CD4-positive, alpha-beta memory T cell (primary cell): Measurements from ENCODE around the gene SYNM. TPM values are rescaled to one million over a fixed set of nuclear protein-coding genes. Genes with fewer than 3 reads are reported as not detected.

ENCODE experiments used
- CTCF ChIA-PET: fragments of 350-600 bp; sonication (Branson Sonifier 250); formaldehyde crosslinking; loops from one replicate; lab custom pipeline; 2021; ENCODE audit warnings: inconsistent platforms; ENCODE audit not compliant: partially characterized antibody; lab: Charles Lee
- POLR2A ChIA-PET: fragments of 350-600 bp; sonication (Branson Sonifier 250); formaldehyde crosslinking; loops from one replicate; lab custom pipeline; 2021; ENCODE audit not compliant: partially characterized antibody; lab: Charles Lee
- DNase-seq, 5 donors: peaks; one replicate each; pipeline versions ENCODE4 v3.0.0 to v3.0.0-alpha.2; 2020 to 2022; ENCODE audit warnings: mixed read lengths in 1 of 5
- H3K27ac ChIP-seq: one replicate; pipeline ENCODE4 v1.7.0; 2013; ENCODE audit warnings: low read depth, low read length
- H3K27me3 ChIP-seq: 2 replicates; pipeline ENCODE4 v1.7.0; 2013; ENCODE audit warnings: mild to moderate bottlenecking, low read length, moderate library complexity; ENCODE audit not compliant: insufficient read depth
- H3K36me3 ChIP-seq: 2 replicates; pipeline ENCODE4 v1.7.0; 2013; ENCODE audit warnings: mild to moderate bottlenecking, low read length, moderate library complexity; ENCODE audit not compliant: insufficient read depth
- H3K4me1 ChIP-seq: 2 replicates; pipeline ENCODE4 v1.7.0; 2013; ENCODE audit warnings: mild to moderate bottlenecking, low read length, moderate library complexity; ENCODE audit not compliant: insufficient read depth
- H3K4me3 ChIP-seq, 2 donors: one replicate each; pipeline ENCODE4 v1.7.0; 2013; ENCODE audit warnings: low read length in 2 of 2, mild to moderate bottlenecking in 1 of 2
- H3K9me3 ChIP-seq, 2 donors: one replicate each; pipeline ENCODE4 v1.7.0; 2013; ENCODE audit warnings: low read length in 2 of 2, control low read depth in 1 of 2; ENCODE audit not compliant: control insufficient read depth in 1 of 2
- H3K27ac Mint-ChIP-seq, 7 donors: one replicate each; pipeline ENCODE4 v1.8.0; 2020 to 2021; ENCODE audit warnings: mixed read lengths in 7 of 7, mild to moderate bottlenecking in 6 of 7, inconsistent platforms in 3 of 7, moderate library complexity in 3 of 7
- H3K27me3 Mint-ChIP-seq, 2 donors: one replicate each; pipeline ENCODE4 v1.8.0; 2020 to 2021; ENCODE audit warnings: mixed read lengths in 2 of 2
- H3K36me3 Mint-ChIP-seq, 2 donors: one replicate each; pipeline ENCODE4 v1.8.0; 2020 to 2021; ENCODE audit warnings: mixed read lengths in 2 of 2, inconsistent platforms in 1 of 2, mild to moderate bottlenecking in 1 of 2
- H3K4me1 Mint-ChIP-seq, 4 donors: one replicate each; pipeline ENCODE4 v1.8.0; 2020 to 2021; ENCODE audit warnings: mixed read lengths in 4 of 4, mild to moderate bottlenecking in 1 of 4
- H3K4me3 Mint-ChIP-seq, 8 donors: one replicate each; pipeline ENCODE4 v1.8.0; 2020 to 2021; ENCODE audit warnings: mixed read lengths in 8 of 8, mild to moderate bottlenecking in 7 of 8, moderate library complexity in 6 of 8, inconsistent platforms in 3 of 8
- H3K9me3 Mint-ChIP-seq, 8 donors: one replicate each; pipeline ENCODE4 v1.8.0; 2020 to 2021; ENCODE audit warnings: mixed read lengths in 8 of 8, mild to moderate bottlenecking in 5 of 8, inconsistent platforms in 3 of 8, moderate library complexity in 1 of 8
- intact Hi-C: fragments of 100-400 bp; cut with micrococcal nuclease; formaldehyde crosslinking; loops from one replicate; pipeline ENCODE4 v1.15.1; 2023
- polyA plus RNA-seq, 2 donors: library from polyadenylated mRNA; unstranded; fragments of 300-500 nt; fragmentation: Illumina TruSeq; gene quantifications; one replicate each; pipeline ENCODE4 v1.2.3, GENCODE V29; 2021
- total RNA-seq, 2 experiments: library from RNA; stranded (reverse); gene quantifications; one replicate each; pipeline ENCODE4 v1.2.3, GENCODE V29; 2021

The SYNM gene
- total and polyA plus RNA-seq, 4 experiments from 2014 or later, result 0.09 to 14.2 (median 7.0) TPM

GRCh38 chr15:99105514-99106341 lies 848 bp downstream of the SYNM start:
- H3K4me1 ChIP-seq, result peaks cover 10% of the 10 kb centered on the region
- peaks cover 13% of the 10 kb centered on the region for H3K27me3 ChIP-seq
- H3K9me3 ChIP-seq, result no peaks in the 10 kb centered on the region
- peak overlapping the region in 6 of 7 donors; percentile 71 to 92 (median 86) for H3K27ac Mint-ChIP-seq
- peaks cover 15 to 29% of the 10 kb centered on the region in 2 donors for H3K27me3 Mint-ChIP-seq
- peak overlapping the region in 1 of 2 donors; percentile 9 for H3K4me3 ChIP-seq
- H3K9me3 Mint-ChIP-seq, result no peaks in the 10 kb centered on the region
- CTCF ChIA-PET, result interaction anchor here (0.6 to 2.6 kb wide), 7 partner anchors 27 to 651 kb away, joined by 3 to 20 read pairs (median 3); no protein-coding TSS in a partner anchor
- H3K36me3 Mint-ChIP-seq, result peaks cover 0 to 2% of the 10 kb centered on the region in 2 donors
- POLR2A ChIA-PET, result interaction anchor here (0.7 to 1.5 kb wide), 2 partner anchors 19 to 107 kb away, joined by 3 read pairs; no protein-coding TSS in a partner anchor
- no peaks in the 10 kb centered on the region for H3K36me3 ChIP-seq
- DNase-seq, result peak; percentile 17 to 59 (median 27)
- intact Hi-C loops, result no loop called here
- H3K4me1 Mint-ChIP-seq, result peaks cover 8 to 38% (median 22%) of the 10 kb centered on the region in 4 donors
- peak overlapping the region; percentile 62 to 83 (median 72) for H3K4me3 Mint-ChIP-seq
- no peak overlapping the region for H3K27ac ChIP-seq

- Histone ChIP-seq H3K27ac (no peak overlapping the region), H3K27me3 (peaks cover 10% of the 10 kb centered on the region), H3K9me3 (no peaks in the 10 kb centered on the region), H3K36me3 (no peaks in the 10 kb centered on the region), H3K4me3 (no peak overlapping the region), H3K4me1 (peaks cover 10% of the 10 kb centered on the region)
- Mint-ChIP-seq H3K4me1 (peaks cover 10 to 46% (median 28%) of the 10 kb centered on the region in 4 donors), H3K36me3 (peaks cover 0 to 2% of the 10 kb centered on the region in 2 donors), H3K4me3 (peak overlapping the region; percentile 62 to 83 (median 72)), H3K27ac (peak overlapping the region; percentile 75 to 92 (median 87)), H3K27me3 (peaks cover 15 to 26% of the 10 kb centered on the region in 2 donors), H3K9me3 (no peaks in the 10 kb centered on the region)
- peak in 4 of 5 donors; percentile 43 to 72 (median 53) for DNase-seq
- ChIA-PET CTCF (interaction anchor here (1.8 to 2.6 kb wide), 2 partner anchors 28 to 107 kb away, joined by 4 to 20 read pairs; no protein-coding TSS in a partner anchor), POLR2A (interaction anchor here (1.5 kb wide), 1 partner anchor 106 kb away, joined by 3 read pairs; no protein-coding TSS in a partner anchor)
- intact Hi-C loops, result no loop called here
Observed at GRCh38 chr15:99106417-99107220, 1.7 kb downstream of the SYNM start.

- Histone ChIP-seq H3K4me1 (peaks cover 10% of the 10 kb centered on the region), H3K36me3 (no peaks in the 10 kb centered on the region), H3K4me3 (no peak overlapping the region), H3K9me3 (no peaks in the 10 kb centered on the region), H3K27me3 (peaks cover 4% of the 10 kb centered on the region), H3K27ac (no peak overlapping the region)
- ChIA-PET POLR2A (no interaction called here), CTCF (interaction anchor here (4.0 kb wide), 1 partner anchor 33 kb away, joined by 12 read pairs; no protein-coding TSS in a partner anchor)
- Mint-ChIP-seq H3K4me3 (no peak overlapping the region), H3K36me3 (peaks cover 0 to 2% of the 10 kb centered on the region in 2 donors), H3K27ac (peak overlapping the region in 4 of 7 donors; percentile 6 to 87 (median 44)), H3K27me3 (peaks cover 9 to 14% of the 10 kb centered on the region in 2 donors), H3K9me3 (no peaks in the 10 kb centered on the region), H3K4me1 (peaks cover 8 to 41% (median 25%) of the 10 kb centered on the region in 4 donors)
- intact Hi-C loops, result no loop called here
- DNase-seq, result no peak
Observed at GRCh38 chr15:99108993-99109392, 4.1 kb downstream of the SYNM start.

- POLR2A ChIA-PET, result no interaction called here
- H3K9me3 ChIP-seq, result no peaks in the 10 kb centered on the region
- DNase-seq, result no peak
- peaks cover 0 to 2% of the 10 kb centered on the region in 2 donors for H3K36me3 Mint-ChIP-seq
- H3K4me1 Mint-ChIP-seq, result peaks cover 8 to 41% (median 25%) of the 10 kb centered on the region in 4 donors
- no peak overlapping the region for H3K4me3 ChIP-seq
- peak overlapping the region in 3 of 7 donors; percentile 9 to 46 (median 41) for H3K27ac Mint-ChIP-seq
- intact Hi-C loops, result no loop called here
- H3K4me1 ChIP-seq, result peaks cover 10% of the 10 kb centered on the region
- no peaks in the 10 kb centered on the region for H3K9me3 Mint-ChIP-seq
- H3K27me3 ChIP-seq, result peaks cover 4% of the 10 kb centered on the region
- CTCF ChIA-PET, result interaction anchor here (4.0 kb wide), 1 partner anchor 33 kb away, joined by 12 read pairs; no protein-coding TSS in a partner anchor
- H3K27me3 Mint-ChIP-seq, result peaks cover 9 to 12% of the 10 kb centered on the region in 2 donors
- H3K27ac ChIP-seq, result no peak overlapping the region
- no peak overlapping the region for H3K4me3 Mint-ChIP-seq
- no peaks in the 10 kb centered on the region for H3K36me3 ChIP-seq
Observed at GRCh38 chr15:99109555-99110021, 4.7 kb downstream of the SYNM start.

GRCh38 chr15:99110093-99110492 lies 5.2 kb downstream of the SYNM start:
- Mint-ChIP-seq H3K4me3 (no peak overlapping the region), H3K36me3 (peaks cover 0 to 2% of the 10 kb centered on the region in 2 donors), H3K27me3 (peaks cover 9 to 11% of the 10 kb centered on the region in 2 donors), H3K9me3 (no peaks in the 10 kb centered on the region), H3K27ac (peak overlapping the region in 1 of 7 donors; percentile 3), H3K4me1 (peaks cover 8 to 41% (median 25%) of the 10 kb centered on the region in 4 donors)
- H3K27ac ChIP-seq, result no peak overlapping the region
- intact Hi-C loops, result no loop called here
- DNase-seq, result no peak
- ChIA-PET CTCF (interaction anchor here (1.4 to 4.0 kb wide), 2 partner anchors 9 to 34 kb away, joined by 10 to 12 read pairs; no protein-coding TSS in a partner anchor), POLR2A (no interaction called here)
- no peaks in the 10 kb centered on the region for H3K9me3 ChIP-seq
- H3K4me3 ChIP-seq, result no peak overlapping the region
- H3K4me1 ChIP-seq, result peaks cover 10% of the 10 kb centered on the region
- peaks cover 4% of the 10 kb centered on the region for H3K27me3 ChIP-seq
- H3K36me3 ChIP-seq, result no peaks in the 10 kb centered on the region

GRCh38 chr15:99110581-99111320 lies 5.9 kb downstream of the SYNM start:
- CTCF ChIA-PET, result interaction anchor here (1.4 to 4.0 kb wide), 2 partner anchors 10 to 35 kb away, joined by 10 to 12 read pairs; no protein-coding TSS in a partner anchor
- H3K4me3 Mint-ChIP-seq, result peak overlapping the region in 2 of 8 donors; percentile 22 to 61
- H3K9me3 Mint-ChIP-seq, result no peaks in the 10 kb centered on the region
- peak overlapping the region in 2 of 7 donors; percentile 17 for H3K27ac Mint-ChIP-seq
- no peak for DNase-seq
- intact Hi-C loops, result no loop called here
- Histone ChIP-seq H3K27ac (no peak overlapping the region), H3K4me1 (peaks cover 10% of the 10 kb centered on the region), H3K27me3 (peaks cover 4% of the 10 kb centered on the region), H3K4me3 (no peak overlapping the region), H3K36me3 (no peaks in the 10 kb centered on the region), H3K9me3 (no peaks in the 10 kb centered on the region)
- POLR2A ChIA-PET, result no interaction called here
- peaks cover 0 to 2% of the 10 kb centered on the region in 2 donors for H3K36me3 Mint-ChIP-seq
- H3K4me1 Mint-ChIP-seq, result peaks cover 8 to 41% (median 25%) of the 10 kb centered on the region in 4 donors
- peaks cover 9 to 11% of the 10 kb centered on the region in 2 donors for H3K27me3 Mint-ChIP-seq
